ENCODE results near the gene MAGI1. TPM values are rescaled to one million over a fixed set of nuclear protein-coding genes. Genes with fewer than 3 reads are reported as not detected.

The MAGI1 gene
- total and polyA plus RNA-seq, 7 experiments from 2014 or later = 0.39 TPM; not detected in 6

DNA sequence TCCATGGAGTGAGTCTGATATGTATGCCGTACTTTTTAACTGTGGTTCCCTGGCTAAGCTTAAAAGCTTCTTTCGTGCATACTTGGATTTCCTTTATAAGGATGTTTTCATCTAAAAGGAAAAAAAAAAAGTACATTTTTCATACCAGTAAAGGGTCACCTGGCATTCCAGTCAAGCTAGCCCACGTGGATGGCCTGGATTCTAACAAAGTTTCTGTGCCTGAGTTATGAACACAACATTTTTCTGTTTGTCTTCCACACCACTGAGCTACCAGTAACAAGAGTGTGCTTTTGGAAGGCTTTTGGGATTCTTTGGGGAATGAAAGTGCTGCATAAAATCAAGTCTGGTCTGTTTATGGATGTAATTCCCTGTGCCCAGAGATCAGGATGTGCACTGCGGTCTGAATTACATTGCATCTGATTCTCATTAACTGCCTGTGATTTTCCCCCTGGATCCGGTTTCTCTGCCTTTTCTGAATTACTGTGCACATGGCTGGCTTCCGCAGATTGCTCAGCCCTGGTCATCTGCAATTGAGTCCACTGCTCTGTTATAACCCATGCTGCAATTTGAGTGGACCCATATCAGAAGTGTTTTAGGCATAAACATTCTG, 38.2 kb upstream of the MAGI1 start:
- intact Hi-C loops (cut with micrococcal nuclease) = no loop called here
- CTCF ChIA-PET = no interaction called here
- H3K27me3 Mint-ChIP-seq = peaks cover 0 to 5% (median 0%) of the 10 kb centered on the region in 5 donors
- H3K9me3 Mint-ChIP-seq = peaks cover 0 to 16% (median 3%) of the 10 kb centered on the region in 11 donors
- H3K27ac Mint-ChIP-seq = no peak overlapping the region
- POLR2A ChIA-PET = no interaction called here
- Histone ChIP-seq H3K36me3 (ENCODE audit: control insufficient read depth in 2 of 3, insufficient read depth in 3 of 3, low read length in 3 of 3) (no peaks in the 10 kb centered on the region), H3K9me3 (ENCODE audit: control insufficient read depth in 2 of 3, low read length in 3 of 3) (peaks cover 0 to 8% (median 0%) of the 10 kb centered on the region in 3 experiments), H3K27me3 (ENCODE audit: control insufficient read depth in 2 of 2, insufficient read depth in 2 of 2, low read length in 2 of 2) (no peaks in the 10 kb centered on the region), H3K27ac (ENCODE audit: low read depth, low read length) (no peak overlapping the region), H3K4me3 (ENCODE audit: low read length) (no peak overlapping the region), H3K4me1 (ENCODE audit: control insufficient read depth in 2 of 2, insufficient read depth in 2 of 2, low read length in 2 of 2) (no peaks in the 10 kb centered on the region)
- ATAC-seq (no peak), DNase-seq (no peak)
- no peaks in the 10 kb centered on the region for H3K4me1 Mint-ChIP-seq
- peaks cover 0 to 5% (median 0%) of the 10 kb centered on the region in 5 donors for H3K36me3 Mint-ChIP-seq
- no peak overlapping the region for H3K4me3 Mint-ChIP-seq

DNA sequence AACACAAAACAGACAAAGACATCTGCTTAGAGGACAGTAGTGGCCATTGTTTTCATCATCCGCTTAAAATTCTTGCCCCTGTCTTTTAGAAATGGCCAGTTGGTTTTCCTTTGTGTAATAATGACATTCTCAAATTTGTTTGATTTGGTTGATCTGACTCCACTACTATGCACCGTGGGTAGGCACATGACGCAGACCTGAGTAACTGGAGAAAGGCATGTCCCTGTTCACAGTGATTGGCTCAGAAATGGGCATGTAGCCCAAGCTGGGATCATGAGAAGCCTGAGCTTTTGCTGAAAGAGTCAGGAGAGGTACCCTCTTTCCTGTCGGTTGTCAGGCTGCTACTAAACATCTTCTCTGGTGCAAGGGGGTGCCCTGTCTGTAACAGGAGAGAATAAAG, 36.6 kb upstream of the MAGI1 start:
- no peaks in the 10 kb centered on the region for H3K36me3 ChIP-seq (ENCODE audit: control insufficient read depth in 2 of 3, insufficient read depth in 3 of 3, low read length in 3 of 3)
- H3K4me1 ChIP-seq (ENCODE audit: control insufficient read depth in 2 of 2, insufficient read depth in 2 of 2, low read length in 2 of 2) = no peaks in the 10 kb centered on the region
- H3K27me3 Mint-ChIP-seq = peaks cover 0 to 5% (median 0%) of the 10 kb centered on the region in 5 donors
- no peak for ATAC-seq
- POLR2A ChIA-PET = no interaction called here
- H3K27ac Mint-ChIP-seq = no peak overlapping the region
- H3K4me1 Mint-ChIP-seq = no peaks in the 10 kb centered on the region
- no peak for DNase-seq
- H3K27ac ChIP-seq (ENCODE audit: low read depth, low read length) = no peak overlapping the region
- no peak overlapping the region for H3K4me3 ChIP-seq (ENCODE audit: low read length)
- intact Hi-C loops (cut with micrococcal nuclease) = no loop called here
- no peak overlapping the region for H3K4me3 Mint-ChIP-seq
- peaks cover 0 to 16% (median 6%) of the 10 kb centered on the region in 11 donors for H3K9me3 Mint-ChIP-seq
- peaks cover 0 to 8% (median 0%) of the 10 kb centered on the region in 3 experiments for H3K9me3 ChIP-seq (ENCODE audit: control insufficient read depth in 2 of 3, low read length in 3 of 3)
- H3K36me3 Mint-ChIP-seq = peaks cover 0 to 5% (median 0%) of the 10 kb centered on the region in 5 donors
- no peaks in the 10 kb centered on the region for H3K27me3 ChIP-seq (ENCODE audit: control insufficient read depth in 2 of 2, insufficient read depth in 2 of 2, low read length in 2 of 2)
- CTCF ChIA-PET = no interaction called here

DNA sequence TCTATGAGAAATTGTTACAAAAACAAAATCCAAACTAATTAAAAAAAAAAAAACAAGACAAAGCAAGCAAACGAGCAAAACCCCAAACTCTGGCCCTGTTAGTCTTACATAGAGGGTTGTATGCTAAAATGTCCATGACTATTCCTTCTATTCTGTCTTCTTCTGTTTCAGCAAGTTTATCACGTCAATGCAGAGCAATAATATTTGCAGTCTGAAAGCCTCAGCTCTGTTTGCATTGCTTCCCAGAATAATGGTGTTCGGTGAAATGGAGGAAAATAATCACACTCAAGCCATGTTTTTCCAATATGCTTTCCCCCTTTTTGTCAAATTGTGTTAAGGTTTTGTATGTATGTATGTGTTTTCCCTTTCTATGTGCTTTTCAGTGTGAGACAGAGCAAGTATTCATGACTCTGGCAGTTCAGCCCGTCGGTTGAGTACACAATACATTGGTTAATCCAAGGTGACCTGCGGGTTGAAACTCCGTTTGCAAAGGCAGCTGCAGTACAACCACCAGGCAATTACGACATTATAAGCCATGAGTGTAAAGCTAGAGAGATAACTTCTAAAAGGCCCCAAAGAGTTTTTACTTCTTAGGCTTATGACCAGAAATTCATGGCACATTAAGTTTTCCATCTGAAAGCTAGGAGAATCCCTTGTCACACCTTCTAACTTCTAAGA, 34.9 kb upstream of the MAGI1 start:
- H3K27ac Mint-ChIP-seq = no peak overlapping the region
- intact Hi-C loops (cut with micrococcal nuclease) = no loop called here
- Histone ChIP-seq H3K4me1 (ENCODE audit: control insufficient read depth in 2 of 2, insufficient read depth in 2 of 2, low read length in 2 of 2) (no peaks in the 10 kb centered on the region), H3K27me3 (ENCODE audit: control insufficient read depth in 2 of 2, insufficient read depth in 2 of 2, low read length in 2 of 2) (no peaks in the 10 kb centered on the region), H3K27ac (ENCODE audit: low read depth, low read length) (no peak overlapping the region), H3K9me3 (ENCODE audit: control insufficient read depth in 2 of 3, low read length in 3 of 3) (peaks cover 0 to 8% (median 0%) of the 10 kb centered on the region in 3 experiments), H3K4me3 (ENCODE audit: low read length) (no peak overlapping the region), H3K36me3 (ENCODE audit: control insufficient read depth in 2 of 3, insufficient read depth in 3 of 3, low read length in 3 of 3) (no peaks in the 10 kb centered on the region)
- no peaks in the 10 kb centered on the region for H3K4me1 Mint-ChIP-seq
- H3K36me3 Mint-ChIP-seq = peaks cover 0 to 5% (median 0%) of the 10 kb centered on the region in 5 donors
- H3K27me3 Mint-ChIP-seq = peaks cover 0 to 5% (median 0%) of the 10 kb centered on the region in 5 donors
- POLR2A ChIA-PET = no interaction called here
- H3K4me3 Mint-ChIP-seq = no peak overlapping the region
- peaks cover 0 to 23% (median 7%) of the 10 kb centered on the region in 11 donors for H3K9me3 Mint-ChIP-seq
- CTCF ChIA-PET = no interaction called here
- no peak for ATAC-seq
- no peak for DNase-seq

DNA sequence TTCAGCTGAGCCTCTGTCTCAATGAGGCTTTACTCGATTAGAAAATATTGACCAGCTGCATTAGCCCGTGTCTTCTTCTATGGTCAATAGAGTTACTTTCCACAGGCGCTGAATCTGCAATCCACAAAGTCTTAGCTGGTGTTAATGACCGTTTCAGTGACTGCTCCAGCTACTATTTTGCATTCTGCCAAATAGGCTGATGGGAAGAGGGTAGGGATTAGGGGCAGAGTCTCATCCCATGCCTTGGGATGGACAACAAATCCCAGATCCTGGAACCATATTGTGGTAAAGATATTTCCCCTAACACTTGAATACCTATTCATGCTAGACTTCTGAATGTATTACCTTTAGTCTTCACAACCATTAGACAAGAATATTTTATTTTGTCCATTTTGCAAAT, 29.5 kb upstream of the MAGI1 start:
- Mint-ChIP-seq H3K4me1 (no peaks in the 10 kb centered on the region), H3K27ac (no peak overlapping the region), H3K36me3 (peaks cover 0 to 4% (median 0%) of the 10 kb centered on the region in 5 donors), H3K4me3 (no peak overlapping the region), H3K27me3 (peaks cover 0 to 11% (median 0%) of the 10 kb centered on the region in 5 donors), H3K9me3 (peaks cover 0 to 17% (median 6%) of the 10 kb centered on the region in 11 donors)
- Histone ChIP-seq H3K4me1 (ENCODE audit: control insufficient read depth in 2 of 2, insufficient read depth in 2 of 2, low read length in 2 of 2) (no peaks in the 10 kb centered on the region), H3K36me3 (ENCODE audit: control insufficient read depth in 2 of 3, insufficient read depth in 3 of 3, low read length in 3 of 3) (no peaks in the 10 kb centered on the region), H3K4me3 (ENCODE audit: low read length) (no peak overlapping the region), H3K27me3 (ENCODE audit: control insufficient read depth in 2 of 2, insufficient read depth in 2 of 2, low read length in 2 of 2) (no peaks in the 10 kb centered on the region), H3K9me3 (ENCODE audit: control insufficient read depth in 2 of 3, low read length in 3 of 3) (no peaks in the 10 kb centered on the region), H3K27ac (ENCODE audit: low read depth, low read length) (no peak overlapping the region)
- POLR2A ChIA-PET = no interaction called here
- DNase-seq (no peak), ATAC-seq (no peak)
- intact Hi-C loops (cut with micrococcal nuclease) = no loop called here
- CTCF ChIA-PET = interaction anchor here (0.6 kb wide), 1 partner anchor 60 kb away, joined by 4 read pairs; no protein-coding TSS in a partner anchor

DNA sequence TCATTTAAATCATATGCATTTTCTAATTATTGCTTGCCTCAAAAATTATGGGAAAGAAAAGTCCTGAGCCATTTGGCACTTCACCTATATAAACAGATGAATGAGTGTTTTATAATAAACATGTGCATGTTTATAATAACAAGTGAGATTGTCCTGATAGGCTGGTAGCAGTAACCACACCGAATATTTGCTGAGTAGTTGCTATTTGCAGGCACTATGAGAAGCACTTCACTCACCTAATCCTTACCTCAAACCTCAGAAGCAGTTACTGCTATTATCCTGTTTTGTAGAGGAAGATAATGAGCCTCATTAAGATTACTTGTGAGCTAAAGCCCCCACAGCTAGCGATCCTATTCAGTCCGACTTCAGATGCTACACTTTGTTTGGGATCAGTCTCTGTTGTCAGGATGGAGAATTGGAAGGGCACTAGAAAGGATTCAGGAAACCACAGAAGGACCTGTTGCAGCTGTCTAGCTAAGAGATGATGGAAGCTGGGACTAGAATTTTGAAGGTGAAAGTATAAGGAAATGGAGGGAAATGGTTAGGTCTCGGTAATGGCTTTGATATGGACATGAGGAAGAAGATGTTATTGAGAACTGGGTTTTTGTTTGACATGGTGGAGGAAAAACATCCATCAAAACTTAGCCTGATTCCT, 28.4 kb upstream of the MAGI1 start:
- Histone ChIP-seq H3K27me3 (ENCODE audit: control insufficient read depth in 2 of 2, insufficient read depth in 2 of 2, low read length in 2 of 2) (no peaks in the 10 kb centered on the region), H3K4me1 (ENCODE audit: control insufficient read depth in 2 of 2, insufficient read depth in 2 of 2, low read length in 2 of 2) (no peaks in the 10 kb centered on the region), H3K9me3 (ENCODE audit: control insufficient read depth in 2 of 3, low read length in 3 of 3) (no peaks in the 10 kb centered on the region), H3K4me3 (ENCODE audit: low read length) (no peak overlapping the region), H3K36me3 (ENCODE audit: control insufficient read depth in 2 of 3, insufficient read depth in 3 of 3, low read length in 3 of 3) (no peaks in the 10 kb centered on the region), H3K27ac (ENCODE audit: low read depth, low read length) (no peak overlapping the region)
- CTCF ChIA-PET = no interaction called here
- H3K36me3 Mint-ChIP-seq = peaks cover 0 to 4% (median 0%) of the 10 kb centered on the region in 5 donors
- H3K9me3 Mint-ChIP-seq = peaks cover 0 to 17% (median 5%) of the 10 kb centered on the region in 11 donors
- ATAC-seq (no peak), DNase-seq (no peak)
- no peaks in the 10 kb centered on the region for H3K4me1 Mint-ChIP-seq
- H3K4me3 Mint-ChIP-seq = no peak overlapping the region
- H3K27me3 Mint-ChIP-seq = peaks cover 0 to 11% (median 4%) of the 10 kb centered on the region in 5 donors
- H3K27ac Mint-ChIP-seq = no peak overlapping the region
- intact Hi-C loops (cut with micrococcal nuclease) = no loop called here
- POLR2A ChIA-PET = no interaction called here

DNA sequence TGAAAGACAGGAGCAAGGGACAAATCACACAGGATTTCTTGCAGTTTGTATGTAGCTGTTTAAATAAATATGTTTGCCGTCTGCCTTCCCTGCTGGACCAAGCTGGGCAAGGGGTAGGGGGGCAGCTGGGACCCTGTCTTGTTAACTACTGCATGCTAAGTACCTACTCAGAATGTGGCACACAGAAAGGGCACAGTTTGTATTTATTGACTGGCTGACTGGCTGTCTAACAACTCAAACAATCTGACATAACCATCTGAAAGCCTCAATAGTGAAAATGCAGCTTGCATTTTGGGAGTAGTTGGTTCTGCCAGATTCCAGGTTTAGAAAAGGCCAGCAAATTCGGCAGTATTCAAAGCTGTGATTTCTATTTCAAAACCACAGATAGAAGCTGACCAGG, 16.6 kb upstream of the MAGI1 start:
- Mint-ChIP-seq H3K36me3 (no peaks in the 10 kb centered on the region), H3K4me3 (no peak overlapping the region), H3K27ac (no peak overlapping the region), H3K9me3 (peaks cover 0 to 6% (median 0%) of the 10 kb centered on the region in 11 donors), H3K4me1 (no peaks in the 10 kb centered on the region), H3K27me3 (peaks cover 0 to 4% (median 0%) of the 10 kb centered on the region in 5 donors)
- no peak for DNase-seq
- H3K27me3 ChIP-seq (ENCODE audit: control insufficient read depth in 2 of 2, insufficient read depth in 2 of 2, low read length in 2 of 2) = no peaks in the 10 kb centered on the region
- H3K4me3 ChIP-seq (ENCODE audit: low read length) = no peak overlapping the region
- ChIA-PET CTCF (no interaction called here), POLR2A (no interaction called here)
- intact Hi-C loops (cut with micrococcal nuclease) = no loop called here
- H3K27ac ChIP-seq (ENCODE audit: low read depth, low read length) = no peak overlapping the region
- H3K4me1 ChIP-seq (ENCODE audit: control insufficient read depth in 2 of 2, insufficient read depth in 2 of 2, low read length in 2 of 2) = no peaks in the 10 kb centered on the region
- ATAC-seq = no peak
- no peaks in the 10 kb centered on the region for H3K9me3 ChIP-seq (ENCODE audit: control insufficient read depth in 2 of 3, low read length in 3 of 3)
- no peaks in the 10 kb centered on the region for H3K36me3 ChIP-seq (ENCODE audit: control insufficient read depth in 2 of 3, insufficient read depth in 3 of 3, low read length in 3 of 3)

Measured in naive thymus-derived CD4-positive, alpha-beta T cell (primary cell).